Retina (tissue), 1 donor: Measurements from ENCODE around the gene OSBPL2.

ENCODE experiments used
- DNase-seq: peaks from one replicate; pipeline ENCODE4 v3.0.0-alpha.2; 2016

OSBPL2 gene

GRCh38 chr20:62236766-62237513 is 1.4 kb upstream of the OSBPL2 start:
- DNase-seq, result peak; percentile 91

DNA sequence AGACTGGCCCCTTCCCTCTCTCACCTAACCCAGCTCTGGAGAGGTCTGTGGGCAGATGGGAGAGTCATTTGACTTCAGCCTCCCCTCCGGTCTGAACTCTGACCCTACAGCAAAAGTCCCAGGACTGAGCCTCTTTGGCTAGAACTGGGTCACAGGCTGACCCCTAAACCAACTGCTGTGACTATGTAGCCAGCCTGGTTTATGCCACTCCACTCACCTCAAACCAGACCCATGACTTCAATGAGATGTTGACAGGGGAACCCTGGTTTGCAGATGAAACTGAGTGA is 864 bp upstream of the OSBPL2 start:
- DNase-seq, result no peak

- no peak for DNase-seq
Measured at GRCh38 chr20:62238569-62239277, 402 bp downstream of the OSBPL2 start.

DNA sequence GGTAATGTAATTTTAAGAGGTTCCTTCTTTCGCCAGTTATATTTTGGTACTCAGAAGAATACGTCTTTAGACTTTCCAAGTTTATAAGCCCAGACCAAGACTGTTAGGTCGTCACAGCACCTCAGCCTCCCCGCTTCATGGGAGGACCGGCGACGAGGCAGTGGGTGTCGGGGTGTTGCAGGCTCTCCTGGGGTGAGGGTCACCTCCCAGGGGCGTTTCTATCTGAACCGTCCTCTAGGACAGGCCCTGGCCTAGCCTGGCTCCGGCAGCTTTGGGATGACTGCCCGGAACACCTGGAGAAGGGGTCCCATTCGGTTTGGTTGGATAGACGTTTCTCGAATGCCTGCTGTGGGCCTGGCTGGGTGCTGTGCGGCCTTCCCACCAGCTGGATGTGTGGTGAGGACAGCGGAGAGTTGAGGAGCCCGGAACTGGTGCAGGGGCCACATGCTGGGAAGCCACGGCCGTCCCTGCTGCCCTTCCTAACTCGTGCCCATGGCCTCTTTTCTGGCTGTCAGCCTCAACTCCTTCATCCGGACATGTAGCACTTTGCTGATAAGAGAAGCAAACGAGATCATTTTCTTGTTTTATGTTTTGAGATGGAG is 1.1 kb downstream of the OSBPL2 start:
- no peak for DNase-seq

- DNase-seq, result no peak
Measured at GRCh38 chr20:62240020-62240685, 1.8 kb downstream of the OSBPL2 start.

DNA sequence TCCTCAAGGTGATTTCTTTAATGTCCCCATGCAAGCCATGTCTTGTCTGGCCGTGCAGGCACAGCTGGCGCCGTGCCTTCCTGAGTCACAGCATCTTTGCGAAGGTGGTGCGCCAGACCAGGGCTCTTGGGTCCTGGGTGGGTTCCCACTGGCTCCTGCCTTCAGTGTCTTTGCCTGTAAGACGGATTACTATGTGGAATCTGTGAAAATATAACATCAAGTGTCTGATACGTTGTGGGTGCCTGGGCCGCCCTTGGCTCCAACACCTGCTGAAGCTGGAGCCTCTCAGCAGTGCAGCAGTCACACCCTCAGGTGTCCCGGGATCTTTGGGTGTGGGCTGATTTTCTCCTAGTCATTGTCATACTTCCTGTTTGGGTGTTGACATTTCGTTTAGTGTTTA is 3.2 kb downstream of the OSBPL2 start:
- no peak for DNase-seq

GRCh38 chr20:62242176-62242575 is 3.9 kb downstream of the OSBPL2 start:
- no peak for DNase-seq

- DNase-seq, result no peak
Measured at GRCh38 chr20:62243106-62243505, 4.8 kb downstream of the OSBPL2 start.

- no peak for DNase-seq
Measured at GRCh38 chr20:62243906-62244515, 5.7 kb downstream of the OSBPL2 start.

- DNase-seq, result no peak
Measured at GRCh38 chr20:62244644-62245108, 6.4 kb downstream of the OSBPL2 start.

DNA sequence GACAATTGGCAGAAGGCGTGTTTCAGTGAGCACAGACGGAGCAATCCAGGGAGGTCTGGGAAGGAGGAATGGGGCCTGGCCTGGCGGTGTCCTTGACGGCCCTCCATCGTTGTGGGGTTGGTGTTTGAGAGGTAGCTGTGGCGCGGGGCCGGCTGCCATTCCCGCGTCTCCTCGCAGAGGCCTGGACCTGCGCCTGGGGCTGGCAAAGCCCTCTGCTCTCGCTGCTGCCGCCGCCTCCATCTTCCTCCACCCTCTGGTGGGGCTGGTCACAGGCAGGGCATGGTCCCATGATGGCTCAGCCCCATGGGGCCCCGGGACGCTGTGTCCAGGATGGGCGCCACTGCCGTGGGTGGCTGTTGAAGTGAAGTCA is 7.6 kb downstream of the OSBPL2 start:
- no peak for DNase-seq

DNA sequence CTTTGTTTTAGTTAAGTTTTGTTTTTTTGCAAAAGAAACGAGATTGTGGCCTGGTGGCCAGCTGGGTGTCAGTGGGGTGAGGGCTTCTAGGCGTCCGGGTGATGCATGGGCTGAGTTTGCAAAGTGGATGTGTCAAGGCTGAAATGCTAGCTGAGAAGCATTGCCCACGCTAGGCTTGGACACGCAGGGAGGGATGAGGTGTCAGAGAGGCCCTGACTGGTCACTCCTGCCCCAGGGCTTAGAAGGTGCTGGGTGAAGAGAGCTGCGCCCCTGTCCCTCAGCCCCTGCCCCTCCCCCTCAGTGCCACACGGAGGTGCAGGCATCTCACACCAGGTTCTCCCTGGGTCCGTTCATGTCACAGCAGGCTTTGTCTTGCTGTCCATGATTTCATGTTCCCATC is 8.1 kb downstream of the OSBPL2 start:
- DNase-seq, result no peak

DNA sequence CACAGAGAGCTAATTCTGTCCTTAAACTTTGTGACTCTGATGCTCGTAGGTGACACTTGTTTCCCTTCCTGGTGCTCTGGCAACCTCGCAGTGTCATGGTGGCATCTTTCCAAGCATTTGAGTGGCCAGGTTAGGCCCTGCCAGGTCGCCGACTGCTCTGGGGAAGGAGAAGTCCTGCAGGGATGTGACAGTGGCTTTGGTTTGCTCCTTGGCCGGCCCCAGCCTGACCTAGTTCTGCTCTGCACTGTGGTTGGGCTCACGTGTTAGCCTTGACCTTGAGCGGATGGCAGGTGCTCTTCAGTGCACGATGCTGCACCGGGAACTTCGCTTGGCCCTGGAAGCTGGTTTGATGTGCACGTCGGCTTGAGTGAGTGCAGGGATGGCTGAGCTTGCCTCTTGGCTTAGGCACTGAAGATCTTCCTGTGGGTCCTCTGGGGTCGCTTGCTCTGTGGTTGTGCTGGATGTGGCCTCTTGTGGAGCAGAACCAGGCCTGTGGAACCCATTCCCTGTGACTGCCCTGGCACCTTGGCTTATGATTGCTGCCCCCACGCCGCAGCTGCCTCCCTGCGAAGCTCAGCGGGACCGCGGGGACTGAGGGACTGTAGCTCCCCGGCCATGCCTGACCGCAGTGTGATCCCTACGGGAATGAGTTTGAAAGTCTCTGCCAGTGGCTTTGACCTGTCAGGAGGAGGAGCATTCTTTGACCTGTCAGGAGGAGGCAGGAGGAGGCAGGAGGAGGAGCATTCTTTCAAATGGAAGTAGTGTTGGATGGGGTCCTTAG is 8.7 kb downstream of the OSBPL2 start:
- DNase-seq, result peak; percentile 69

DNA sequence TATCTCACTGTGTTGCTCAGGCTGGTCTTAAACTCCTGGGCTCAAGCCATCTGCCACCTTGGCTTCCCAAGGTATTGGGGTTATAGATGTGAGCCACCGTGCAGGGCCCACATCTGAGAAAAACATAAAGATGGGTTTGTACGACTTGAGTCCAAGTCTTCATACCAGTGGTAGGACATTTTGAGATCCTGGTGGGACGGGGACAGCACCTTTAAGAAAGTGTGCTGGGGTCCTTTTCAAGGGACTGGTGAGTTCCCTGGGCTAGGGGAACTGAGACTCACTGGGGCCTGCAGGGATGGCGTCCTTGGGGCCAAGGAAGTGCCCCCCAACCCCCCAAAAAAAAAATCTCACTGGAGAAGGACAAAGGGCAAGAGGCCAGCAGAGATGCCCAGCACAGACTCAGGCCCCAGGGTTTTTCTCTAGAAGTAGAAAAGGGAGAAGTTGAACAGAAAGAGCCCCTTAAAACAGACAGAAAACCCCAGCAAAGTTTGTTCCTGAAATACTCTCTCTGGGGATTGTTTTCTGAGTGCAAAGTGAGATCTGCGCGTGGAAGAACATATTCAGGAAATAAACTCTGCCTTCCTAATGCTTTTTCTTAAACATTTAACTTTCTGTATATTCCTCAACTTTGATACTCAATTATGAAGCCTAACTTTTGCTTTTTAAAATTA is 10.7 kb downstream of the OSBPL2 start:
- no peak for DNase-seq

GRCh38 chr20:62252342-62252966 is 14.1 kb downstream of the OSBPL2 start:
- no peak for DNase-seq

DNA sequence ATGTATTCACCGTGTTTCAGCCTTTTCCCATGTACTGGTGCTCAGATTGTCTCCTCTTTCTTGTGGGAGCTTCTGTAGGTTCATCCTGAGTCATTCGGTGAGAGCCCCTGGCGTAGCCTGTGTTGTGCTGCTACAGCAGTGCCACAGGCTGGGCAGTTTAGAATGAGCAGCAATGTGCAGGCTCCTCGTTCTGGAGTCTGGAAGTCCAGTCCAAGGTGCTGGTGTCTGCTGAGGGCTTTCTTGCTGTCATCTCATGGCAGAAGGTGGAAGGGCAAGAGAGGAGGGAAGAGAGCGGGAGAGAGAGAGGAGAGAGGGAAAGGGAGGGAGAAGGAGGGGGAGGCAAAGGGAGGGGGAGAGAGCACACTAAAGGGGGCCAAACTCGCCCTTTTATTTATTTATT is 15.1 kb downstream of the OSBPL2 start:
- DNase-seq, result no peak

GRCh38 chr20:62254021-62254724 is 15.9 kb downstream of the OSBPL2 start:
- peak; percentile 69 for DNase-seq

GRCh38 chr20:62255976-62256375 is 17.7 kb downstream of the OSBPL2 start:
- no peak for DNase-seq

DNA sequence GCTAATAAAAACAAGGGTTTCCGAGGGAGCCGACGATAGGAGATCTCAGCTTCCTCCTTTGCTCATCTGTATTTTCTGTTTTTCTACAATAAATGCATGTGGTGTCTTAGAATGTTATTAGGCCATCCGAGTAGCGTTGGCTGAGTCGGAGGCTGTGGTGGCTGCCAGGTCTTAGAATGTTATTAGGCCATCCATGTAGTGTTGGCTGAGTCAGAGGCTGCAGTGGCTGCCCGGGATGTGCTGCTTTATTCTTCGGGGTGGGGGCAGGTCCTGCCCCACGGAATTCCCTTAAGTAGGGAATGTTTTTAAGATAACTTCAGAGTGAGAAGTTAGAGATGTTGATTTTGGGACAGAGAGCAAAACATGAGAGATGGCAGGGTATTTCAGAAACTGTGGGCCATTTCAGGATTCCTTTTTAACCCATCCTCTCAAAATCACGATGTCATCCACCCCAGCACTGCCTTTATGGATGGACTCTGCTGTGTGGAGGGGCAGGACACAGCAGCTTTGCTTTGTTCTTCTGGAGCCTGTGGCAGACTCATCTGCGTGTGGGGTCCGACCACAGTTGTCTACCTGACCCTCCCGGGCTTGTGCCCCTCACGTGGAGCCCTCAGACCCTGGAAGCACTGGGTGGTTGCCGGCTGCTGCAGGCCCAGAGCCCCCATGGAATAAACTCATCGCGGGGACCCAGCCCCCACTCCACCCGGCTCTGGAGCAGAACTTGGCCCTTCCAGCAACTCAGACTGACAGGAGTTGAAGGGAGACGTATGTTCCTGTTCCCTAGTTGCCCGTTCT is 20.4 kb downstream of the OSBPL2 start:
- DNase-seq, result no peak

DNA sequence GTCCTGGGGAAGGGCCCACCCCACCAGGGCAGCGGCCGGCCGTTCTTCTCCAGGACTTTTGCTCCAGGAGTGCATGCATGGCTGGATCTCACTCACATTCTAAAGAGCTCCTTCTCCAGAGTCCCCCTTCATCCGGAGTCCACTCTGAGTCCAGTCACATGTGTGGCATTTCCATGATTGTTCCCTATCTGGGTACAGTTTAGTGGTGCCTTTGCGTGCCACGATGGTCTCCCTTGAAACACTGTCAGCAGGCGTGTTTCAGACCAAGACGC is 20.9 kb downstream of the OSBPL2 start:
- no peak for DNase-seq
